NCI-H748 treated with DMSO at 0.1 percent for 48 hours (cell line): ENCODE data around the gene CDKL5.

Experiments used
- DNase-seq: peaks from one replicate; lab custom pipeline; 2025; lab: John Stamatoyannopoulos, UW

Gene CDKL5

DNA sequence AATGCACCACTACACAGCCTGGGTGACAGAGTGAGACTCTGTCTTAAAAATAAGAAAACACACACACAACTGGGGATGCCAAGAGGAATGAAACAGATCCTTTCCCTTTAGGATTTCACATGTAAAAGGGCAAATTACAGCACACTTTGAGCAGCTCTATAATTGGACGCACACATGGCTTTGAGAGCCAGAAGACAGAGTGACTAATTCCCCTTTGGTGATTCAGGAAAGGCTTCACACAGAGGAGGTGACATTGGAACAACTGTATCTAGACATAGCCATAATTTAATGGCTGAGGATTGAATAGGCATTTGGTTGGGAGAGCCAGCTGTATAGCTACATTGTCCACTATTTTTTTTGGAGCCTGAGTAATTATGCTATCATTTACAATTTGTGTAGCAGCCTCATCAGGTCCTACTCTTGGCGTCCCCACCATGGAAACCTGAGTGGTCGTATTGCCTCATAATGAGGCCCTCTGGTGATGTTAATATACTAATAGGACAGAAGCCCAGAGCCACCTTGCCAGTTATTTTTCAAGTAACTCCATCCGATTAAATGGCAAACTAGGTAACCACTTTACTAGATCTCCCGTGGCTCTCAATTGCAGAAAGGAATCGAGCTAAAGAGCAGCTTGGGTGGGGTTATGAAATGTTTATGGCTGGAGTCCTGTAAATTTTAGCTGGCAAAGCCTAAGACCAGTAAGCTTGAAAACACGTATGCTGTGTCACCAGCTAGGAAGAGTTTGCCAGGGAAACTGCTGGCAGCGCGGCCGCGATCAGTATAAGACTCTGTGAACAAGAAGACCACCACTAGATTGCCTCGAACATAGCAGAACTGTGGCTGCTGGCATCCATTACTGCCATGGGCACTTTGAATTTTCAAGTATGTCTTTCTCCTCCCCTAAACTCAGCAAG is 273.6 kb downstream of the CDKL5 start:
- no peak for DNase-seq

DNA sequence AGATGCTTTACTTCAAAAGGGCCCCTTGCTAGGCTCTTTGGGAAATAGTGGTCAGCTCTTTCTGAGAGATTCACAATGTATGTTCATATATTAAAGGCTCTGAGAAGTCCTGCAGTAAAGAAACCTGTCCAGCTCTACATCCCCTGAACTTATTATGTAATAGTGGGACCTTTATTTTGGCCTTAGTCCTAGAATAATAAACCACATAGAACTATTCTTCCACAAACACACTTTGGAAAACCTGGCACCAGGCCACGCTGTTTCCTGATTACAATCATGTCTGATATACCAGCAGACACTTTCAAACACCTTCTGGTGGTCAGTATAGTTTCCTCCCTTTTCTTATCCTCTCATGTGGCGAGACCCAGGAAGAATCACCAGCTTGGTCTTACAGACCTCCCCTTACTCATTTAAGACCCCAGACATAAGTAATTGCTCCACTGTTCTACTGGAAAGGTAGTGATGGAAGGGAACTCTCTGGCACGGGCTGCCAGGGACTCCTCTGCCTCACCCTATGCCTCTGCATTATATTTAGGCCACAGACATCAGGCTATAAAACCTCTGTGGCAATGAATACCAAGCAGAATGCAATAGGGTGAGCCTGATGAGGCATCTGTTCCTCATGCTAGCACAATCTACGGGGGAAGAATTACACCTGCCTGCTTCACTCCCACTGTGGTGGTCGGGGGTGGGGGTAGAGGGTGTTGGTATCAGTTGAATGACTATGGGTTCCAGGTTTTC is 276.4 kb downstream of the CDKL5 start:
- DNase-seq: no peak

DNA sequence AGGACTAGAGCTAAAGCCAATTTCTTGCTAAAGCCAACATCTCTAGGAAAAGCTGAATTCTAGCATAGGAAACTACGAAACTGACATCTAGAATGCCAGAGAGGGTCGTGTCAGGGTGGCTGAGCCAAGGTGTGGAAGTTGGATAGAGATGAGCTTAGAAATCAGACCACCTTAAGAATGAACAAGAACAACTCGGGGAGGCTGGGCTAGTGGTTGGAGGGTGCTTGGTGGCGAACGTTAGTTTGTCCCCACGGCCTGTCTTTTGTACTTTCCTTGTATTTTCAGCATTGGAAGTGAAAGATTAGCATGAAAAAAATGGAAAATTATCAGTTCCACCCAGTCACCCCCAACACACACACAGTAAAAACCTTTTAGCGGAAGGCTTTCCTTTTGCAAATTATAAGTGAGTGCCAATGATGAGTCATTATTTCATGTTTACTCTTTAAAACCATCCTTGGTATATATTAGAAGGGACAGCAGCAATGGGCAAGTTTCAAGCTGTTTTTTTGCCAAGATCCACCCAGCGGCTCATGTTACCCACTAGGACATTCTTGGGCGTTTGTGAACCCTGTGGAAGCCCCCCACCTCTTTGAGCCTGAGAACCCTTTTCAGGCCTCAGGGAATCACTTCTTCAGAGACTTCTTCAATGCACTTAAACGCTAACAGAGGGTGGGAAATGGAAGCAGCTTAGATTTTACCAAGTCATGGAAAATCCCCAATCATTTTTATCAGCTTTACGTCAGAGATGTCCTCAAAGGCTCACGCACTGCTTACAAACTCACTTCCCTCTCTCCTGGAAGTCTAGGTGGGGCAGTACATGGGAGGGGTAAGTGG is 277.2 kb downstream of the CDKL5 start:
- no peak for DNase-seq
